ENCODE data around the gene NKX2-1.

Gene NKX2-1

DNA sequence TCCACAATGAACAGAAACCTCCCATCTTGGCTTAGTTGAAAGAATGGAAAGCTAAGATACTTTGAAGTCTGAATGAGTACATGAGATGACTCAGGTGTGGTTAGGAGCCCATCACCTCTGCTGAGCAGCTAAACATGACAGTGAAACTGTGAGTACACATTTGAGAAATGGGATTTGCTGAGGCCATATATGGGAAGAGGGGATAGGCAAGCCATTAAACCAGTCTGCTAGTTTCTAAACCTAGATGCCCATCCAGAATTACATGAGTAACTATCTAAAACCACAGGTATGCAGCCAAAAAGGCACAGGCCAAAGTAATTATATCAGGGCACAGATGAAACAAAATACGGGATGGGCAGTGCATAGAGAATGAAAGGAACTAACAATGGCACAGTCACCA, 41.2 kb downstream of the NKX2-1 start (continued):
- TF ChIP-seq, protein P1, sequence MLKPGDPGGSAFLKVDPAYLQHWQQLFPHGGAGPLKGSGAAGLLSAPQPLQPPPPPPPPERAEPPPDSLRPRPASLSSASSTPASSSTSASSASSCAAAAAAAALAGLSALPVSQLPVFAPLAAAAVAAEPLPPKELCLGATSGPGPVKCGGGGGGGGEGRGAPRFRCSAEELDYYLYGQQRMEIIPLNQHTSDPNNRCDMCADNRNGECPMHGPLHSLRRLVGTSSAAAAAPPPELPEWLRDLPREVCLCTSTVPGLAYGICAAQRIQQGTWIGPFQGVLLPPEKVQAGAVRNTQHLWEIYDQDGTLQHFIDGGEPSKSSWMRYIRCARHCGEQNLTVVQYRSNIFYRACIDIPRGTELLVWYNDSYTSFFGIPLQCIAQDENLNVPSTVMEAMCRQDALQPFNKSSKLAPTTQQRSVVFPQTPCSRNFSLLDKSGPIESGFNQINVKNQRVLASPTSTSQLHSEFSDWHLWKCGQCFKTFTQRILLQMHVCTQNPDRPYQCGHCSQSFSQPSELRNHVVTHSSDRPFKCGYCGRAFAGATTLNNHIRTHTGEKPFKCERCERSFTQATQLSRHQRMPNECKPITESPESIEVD (tag by site-specific recombination; IDR thresholded peaks at IDR 0.05) = no peak
- TF ChIP-seq ZNF274 (IDR thresholded peaks at IDR 0.05; ENCODE audit: low read length) = no peak
- TF ChIP-seq ZNF274 (tag by site-specific recombination; IDR thresholded peaks at IDR 0.05; ENCODE audit: borderline replicate concordance) = no peak
- TF ChIP-seq ZNF621 (tag by site-specific recombination; IDR thresholded peaks at IDR 0.05) = no peak
- TF ChIP-seq ZNF768 (tag by site-specific recombination; IDR thresholded peaks at IDR 0.05) = no peak
- TF ChIP-seq ZNF670 (tag by site-specific recombination; IDR thresholded peaks at IDR 0.05; ENCODE audit: low read depth) = no peak
- TF ChIP-seq ZFP69B (tag by site-specific recombination; IDR thresholded peaks at IDR 0.05) = no peak
- no peak for TF ChIP-seq ZFHX2 (tag by site-specific recombination; conservative IDR thresholded peaks at IDR 0.05)
- no peak for TF ChIP-seq ZNF169 (tag by site-specific recombination; IDR thresholded peaks at IDR 0.05)
- no peak for TF ChIP-seq ZNF571 (tag by site-specific recombination; IDR thresholded peaks at IDR 0.05)
- TF ChIP-seq ZNF133 (tag by site-specific recombination; IDR thresholded peaks at IDR 0.05) = no peak
- TF ChIP-seq ZNF157 (tag by site-specific recombination; IDR thresholded peaks at IDR 0.05) = no peak
- TF ChIP-seq, protein P2, sequence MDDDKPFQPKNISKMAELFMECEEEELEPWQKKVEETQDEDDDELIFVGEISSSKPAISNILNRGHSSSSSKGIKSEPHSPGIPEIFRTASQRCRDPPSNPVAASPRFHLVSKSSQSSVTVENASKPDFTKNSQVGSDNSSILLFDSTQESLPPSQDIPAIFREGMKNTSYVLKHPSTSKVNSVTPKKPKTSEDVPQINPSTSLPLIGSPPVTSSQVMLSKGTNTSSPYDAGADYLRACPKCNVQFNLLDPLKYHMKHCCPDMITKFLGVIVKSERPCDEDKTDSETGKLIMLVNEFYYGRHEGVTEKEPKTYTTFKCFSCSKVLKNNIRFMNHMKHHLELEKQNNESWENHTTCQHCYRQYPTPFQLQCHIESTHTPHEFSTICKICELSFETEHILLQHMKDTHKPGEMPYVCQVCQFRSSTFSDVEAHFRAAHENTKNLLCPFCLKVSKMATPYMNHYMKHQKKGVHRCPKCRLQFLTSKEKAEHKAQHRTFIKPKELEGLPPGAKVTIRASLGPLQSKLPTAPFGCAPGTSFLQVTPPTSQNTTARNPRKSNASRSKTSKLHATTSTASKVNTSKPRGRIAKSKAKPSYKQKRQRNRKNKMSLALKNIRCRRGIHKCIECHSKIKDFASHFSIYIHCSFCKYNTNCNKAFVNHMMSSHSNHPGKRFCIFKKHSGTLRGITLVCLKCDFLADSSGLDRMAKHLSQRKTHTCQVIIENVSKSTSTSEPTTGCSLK (tag by site-specific recombination; IDR thresholded peaks at IDR 0.05) = no peak
- TF ChIP-seq, protein P3, sequence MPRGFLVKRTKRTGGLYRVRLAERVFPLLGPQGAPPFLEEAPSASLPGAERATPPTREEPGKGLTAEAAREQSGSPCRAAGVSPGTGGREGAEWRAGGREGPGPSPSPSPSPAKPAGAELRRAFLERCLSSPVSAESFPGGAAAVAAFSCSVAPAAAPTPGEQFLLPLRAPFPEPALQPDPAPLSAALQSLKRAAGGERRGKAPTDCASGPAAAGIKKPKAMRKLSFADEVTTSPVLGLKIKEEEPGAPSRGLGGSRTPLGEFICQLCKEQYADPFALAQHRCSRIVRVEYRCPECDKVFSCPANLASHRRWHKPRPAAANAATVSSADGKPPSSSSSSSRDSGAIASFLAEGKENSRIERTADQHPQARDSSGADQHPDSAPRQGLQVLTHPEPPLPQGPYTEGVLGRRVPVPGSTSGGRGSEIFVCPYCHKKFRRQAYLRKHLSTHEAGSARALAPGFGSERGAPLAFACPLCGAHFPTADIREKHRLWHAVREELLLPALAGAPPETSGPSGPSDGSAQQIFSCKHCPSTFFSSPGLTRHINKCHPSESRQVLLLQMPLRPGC (tag by site-specific recombination; IDR thresholded peaks at IDR 0.05) = no peak
- no peak for TF ChIP-seq RBAK (tag by site-specific recombination; IDR thresholded peaks at IDR 0.05)
- no peak for TF ChIP-seq HOXC10 (CRISPR knock-in tag; IDR thresholded peaks at IDR 0.05)

DNA sequence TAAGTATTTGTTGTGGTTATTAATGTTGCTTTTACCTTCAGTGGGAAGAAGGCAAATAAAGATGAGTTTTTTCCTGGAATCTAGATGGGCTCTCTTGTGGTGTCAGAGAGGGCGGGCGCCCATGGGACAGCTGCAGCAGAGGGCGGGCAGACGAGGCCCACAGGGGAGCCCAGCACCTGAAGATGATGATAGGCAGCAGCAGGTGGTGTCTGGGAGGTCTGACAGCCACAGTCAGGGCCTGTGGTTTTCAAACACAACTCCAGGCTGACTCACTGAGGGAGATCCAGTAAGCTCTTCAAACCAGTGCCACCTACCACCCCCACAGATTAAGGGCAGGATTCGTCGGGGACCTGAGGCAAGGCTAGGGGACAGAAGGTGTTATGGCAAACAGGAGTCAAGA, 42.8 kb downstream of the NKX2-1 start:
- no peak overlapping the region for H3K27ac ChIP-seq (ENCODE audit: extremely low read depth, low read depth, low read length)
- ChIA-PET POLR2A (no interaction called here), CTCF (no interaction called here)
- H3K9me3 ChIP-seq (ENCODE audit: control insufficient read depth, insufficient read depth, low read depth, low read length) = no peaks in the 10 kb centered on the region
- H3K4me1 ChIP-seq (ENCODE audit: control insufficient read depth, insufficient read depth, low read length) = no peaks in the 10 kb centered on the region
- no peak overlapping the region for H3K4me3 ChIP-seq (ENCODE audit: low read depth, low read length)
- no peaks in the 10 kb centered on the region for H3K36me3 ChIP-seq (ENCODE audit: control insufficient read depth in 2 of 2, insufficient read depth in 1 of 2, low read length in 2 of 2)
- TF ChIP-seq HOXD13 (CRISPR knock-in tag; IDR thresholded peaks at IDR 0.05; ENCODE audit: borderline replicate concordance) (no peak), ZNF561 (tag by site-specific recombination; IDR thresholded peaks at IDR 0.05; ENCODE audit: borderline replicate concordance) (no peak), ZNF114 (tag by site-specific recombination; IDR thresholded peaks at IDR 0.05) (no peak), GLI4 (tag by site-specific recombination; IDR thresholded peaks at IDR 0.05) (no peak), ZNF221 (tag by site-specific recombination; IDR thresholded peaks at IDR 0.05; ENCODE audit: borderline replicate concordance) (no peak), ZNF548 (tag by site-specific recombination; IDR thresholded peaks at IDR 0.05) (no peak), ZSCAN16 (tag by site-specific recombination; IDR thresholded peaks at IDR 0.05) (no peak)
- TF ChIP-seq, protein P4, sequence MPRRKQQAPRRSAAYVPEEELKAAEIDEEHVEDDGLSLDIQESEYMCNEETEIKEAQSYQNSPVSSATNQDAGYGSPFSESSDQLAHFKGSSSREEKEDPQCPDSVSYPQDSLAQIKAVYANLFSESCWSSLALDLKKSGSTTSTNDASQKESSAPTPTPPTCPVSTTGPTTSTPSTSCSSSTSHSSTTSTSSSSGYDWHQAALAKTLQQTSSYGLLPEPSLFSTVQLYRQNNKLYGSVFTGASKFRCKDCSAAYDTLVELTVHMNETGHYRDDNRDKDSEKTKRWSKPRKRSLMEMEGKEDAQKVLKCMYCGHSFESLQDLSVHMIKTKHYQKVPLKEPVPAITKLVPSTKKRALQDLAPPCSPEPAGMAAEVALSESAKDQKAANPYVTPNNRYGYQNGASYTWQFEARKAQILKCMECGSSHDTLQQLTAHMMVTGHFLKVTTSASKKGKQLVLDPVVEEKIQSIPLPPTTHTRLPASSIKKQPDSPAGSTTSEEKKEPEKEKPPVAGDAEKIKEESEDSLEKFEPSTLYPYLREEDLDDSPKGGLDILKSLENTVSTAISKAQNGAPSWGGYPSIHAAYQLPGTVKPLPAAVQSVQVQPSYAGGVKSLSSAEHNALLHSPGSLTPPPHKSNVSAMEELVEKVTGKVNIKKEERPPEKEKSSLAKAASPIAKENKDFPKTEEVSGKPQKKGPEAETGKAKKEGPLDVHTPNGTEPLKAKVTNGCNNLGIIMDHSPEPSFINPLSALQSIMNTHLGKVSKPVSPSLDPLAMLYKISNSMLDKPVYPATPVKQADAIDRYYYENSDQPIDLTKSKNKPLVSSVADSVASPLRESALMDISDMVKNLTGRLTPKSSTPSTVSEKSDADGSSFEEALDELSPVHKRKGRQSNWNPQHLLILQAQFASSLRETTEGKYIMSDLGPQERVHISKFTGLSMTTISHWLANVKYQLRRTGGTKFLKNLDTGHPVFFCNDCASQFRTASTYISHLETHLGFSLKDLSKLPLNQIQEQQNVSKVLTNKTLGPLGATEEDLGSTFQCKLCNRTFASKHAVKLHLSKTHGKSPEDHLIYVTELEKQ (tag by site-specific recombination; IDR thresholded peaks at IDR 0.05; ENCODE audit: borderline replicate concordance) = no peak
- TF ChIP-seq, protein P5, sequence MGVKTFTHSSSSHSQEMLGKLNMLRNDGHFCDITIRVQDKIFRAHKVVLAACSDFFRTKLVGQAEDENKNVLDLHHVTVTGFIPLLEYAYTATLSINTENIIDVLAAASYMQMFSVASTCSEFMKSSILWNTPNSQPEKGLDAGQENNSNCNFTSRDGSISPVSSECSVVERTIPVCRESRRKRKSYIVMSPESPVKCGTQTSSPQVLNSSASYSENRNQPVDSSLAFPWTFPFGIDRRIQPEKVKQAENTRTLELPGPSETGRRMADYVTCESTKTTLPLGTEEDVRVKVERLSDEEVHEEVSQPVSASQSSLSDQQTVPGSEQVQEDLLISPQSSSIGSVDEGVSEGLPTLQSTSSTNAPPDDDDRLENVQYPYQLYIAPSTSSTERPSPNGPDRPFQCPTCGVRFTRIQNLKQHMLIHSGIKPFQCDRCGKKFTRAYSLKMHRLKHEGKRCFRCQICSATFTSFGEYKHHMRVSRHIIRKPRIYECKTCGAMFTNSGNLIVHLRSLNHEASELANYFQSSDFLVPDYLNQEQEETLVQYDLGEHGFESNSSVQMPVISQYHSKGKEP (tag by site-specific recombination; IDR thresholded peaks at IDR 0.05) = no peak
- TF ChIP-seq, protein P6, sequence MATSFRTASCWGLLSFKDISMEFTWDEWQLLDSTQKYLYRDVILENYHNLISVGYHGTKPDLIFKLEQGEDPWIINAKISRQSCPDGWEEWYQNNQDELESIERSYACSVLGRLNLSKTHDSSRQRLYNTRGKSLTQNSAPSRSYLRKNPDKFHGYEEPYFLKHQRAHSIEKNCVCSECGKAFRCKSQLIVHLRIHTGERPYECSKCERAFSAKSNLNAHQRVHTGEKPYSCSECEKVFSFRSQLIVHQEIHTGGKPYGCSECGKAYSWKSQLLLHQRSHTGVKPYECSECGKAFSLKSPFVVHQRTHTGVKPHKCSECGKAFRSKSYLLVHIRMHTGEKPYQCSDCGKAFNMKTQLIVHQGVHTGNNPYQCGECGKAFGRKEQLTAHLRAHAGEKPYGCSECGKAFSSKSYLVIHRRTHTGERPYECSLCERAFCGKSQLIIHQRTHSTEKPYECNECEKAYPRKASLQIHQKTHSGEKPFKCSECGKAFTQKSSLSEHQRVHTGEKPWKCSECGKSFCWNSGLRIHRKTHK (tag by site-specific recombination; IDR thresholded peaks at IDR 0.05) = no peak
- TF ChIP-seq, protein P7, sequence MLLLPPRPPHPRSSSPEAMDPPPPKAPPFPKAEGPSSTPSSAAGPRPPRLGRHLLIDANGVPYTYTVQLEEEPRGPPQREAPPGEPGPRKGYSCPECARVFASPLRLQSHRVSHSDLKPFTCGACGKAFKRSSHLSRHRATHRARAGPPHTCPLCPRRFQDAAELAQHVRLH (tag by site-specific recombination; IDR thresholded peaks at IDR 0.05) = no peak
